ENCODE measurements around the gene KLF6.

DNA sequence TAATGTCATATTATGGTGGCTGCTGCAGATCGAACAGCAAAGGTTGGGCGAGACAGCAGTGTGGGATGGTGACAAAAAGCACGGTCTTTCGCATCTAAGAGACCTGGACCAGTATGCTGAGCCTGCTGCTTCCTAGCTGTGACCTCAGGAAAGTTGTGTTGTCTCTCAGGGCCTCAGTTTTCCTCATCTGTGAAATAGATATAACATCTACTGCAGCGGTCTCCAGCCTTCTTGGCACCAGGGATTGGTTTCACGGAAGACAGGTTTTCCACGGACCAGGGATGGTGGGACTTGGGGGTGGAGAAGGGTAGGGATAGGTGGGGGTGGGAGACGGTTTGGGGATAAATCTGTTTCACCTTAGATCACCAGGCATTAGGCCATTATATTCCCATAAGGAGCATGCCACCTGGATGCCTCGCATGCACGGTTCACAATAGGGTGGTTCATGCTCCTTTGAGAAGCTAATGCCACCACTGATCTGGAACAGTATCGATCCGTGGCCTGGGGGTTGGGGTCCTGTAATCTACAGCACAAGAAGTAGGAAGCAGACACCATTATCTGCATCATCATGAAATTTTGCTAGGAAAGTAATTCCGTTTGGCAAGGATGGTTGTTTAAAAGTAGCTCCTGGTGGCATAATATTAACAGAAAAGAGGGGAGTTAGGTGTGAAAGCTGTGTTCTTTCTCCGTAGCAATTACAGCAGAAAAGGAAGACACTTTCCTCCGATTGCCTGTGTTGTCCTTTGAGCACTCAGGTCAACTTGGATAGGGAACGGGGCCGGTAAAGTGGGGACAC, 10.8 kb downstream of the KLF6 start:
- TF ChIP-seq, protein P1, sequence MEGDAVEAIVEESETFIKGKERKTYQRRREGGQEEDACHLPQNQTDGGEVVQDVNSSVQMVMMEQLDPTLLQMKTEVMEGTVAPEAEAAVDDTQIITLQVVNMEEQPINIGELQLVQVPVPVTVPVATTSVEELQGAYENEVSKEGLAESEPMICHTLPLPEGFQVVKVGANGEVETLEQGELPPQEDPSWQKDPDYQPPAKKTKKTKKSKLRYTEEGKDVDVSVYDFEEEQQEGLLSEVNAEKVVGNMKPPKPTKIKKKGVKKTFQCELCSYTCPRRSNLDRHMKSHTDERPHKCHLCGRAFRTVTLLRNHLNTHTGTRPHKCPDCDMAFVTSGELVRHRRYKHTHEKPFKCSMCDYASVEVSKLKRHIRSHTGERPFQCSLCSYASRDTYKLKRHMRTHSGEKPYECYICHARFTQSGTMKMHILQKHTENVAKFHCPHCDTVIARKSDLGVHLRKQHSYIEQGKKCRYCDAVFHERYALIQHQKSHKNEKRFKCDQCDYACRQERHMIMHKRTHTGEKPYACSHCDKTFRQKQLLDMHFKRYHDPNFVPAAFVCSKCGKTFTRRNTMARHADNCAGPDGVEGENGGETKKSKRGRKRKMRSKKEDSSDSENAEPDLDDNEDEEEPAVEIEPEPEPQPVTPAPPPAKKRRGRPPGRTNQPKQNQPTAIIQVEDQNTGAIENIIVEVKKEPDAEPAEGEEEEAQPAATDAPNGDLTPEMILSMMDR (conservative IDR thresholded peaks at IDR 0.05; ENCODE audit: low read depth, low read length) = no peak
- TF ChIP-seq EZH2 (IDR thresholded peaks at IDR 0.05; ENCODE audit: borderline replicate concordance, low read depth, low read length, poor library complexity, severe bottlenecking) = no peak

All from A673 (cell line).